ENCODE data around the gene SORCS3.

Gene SORCS3

GRCh38 chr10:105197598-105198364 lies 556.7 kb downstream of the SORCS3 start:
- no peak for DNase-seq

- no peak for DNase-seq
Observed at GRCh38 chr10:105206616-105207015, 565.5 kb downstream of the SORCS3 start.

- DNase-seq, result no peak
Observed at GRCh38 chr10:105207476-105207995, 566.4 kb downstream of the SORCS3 start.

- no peak for DNase-seq
Observed at GRCh38 chr10:105210546-105210945, 569.5 kb downstream of the SORCS3 start.

- no peak for DNase-seq
Observed at GRCh38 chr10:105237685-105238084, 596.6 kb downstream of the SORCS3 start.

GRCh38 chr10:105239311-105240219 lies 598.5 kb downstream of the SORCS3 start:
- no peak for DNase-seq

GRCh38 chr10:105241254-105241653 lies 600.2 kb downstream of the SORCS3 start:
- DNase-seq, result no peak

GRCh38 chr10:105243381-105243780 lies 602.3 kb downstream of the SORCS3 start:
- DNase-seq, result no peak

- no peak for DNase-seq
Observed at GRCh38 chr10:105243825-105244224, 602.7 kb downstream of the SORCS3 start.

- DNase-seq, result no peak
Observed at GRCh38 chr10:105247831-105248499, 606.9 kb downstream of the SORCS3 start.

- DNase-seq, result no peak
Observed at GRCh38 chr10:105252911-105253310, 611.8 kb downstream of the SORCS3 start.

- no peak for DNase-seq
Observed at GRCh38 chr10:105253515-105254212, 612.6 kb downstream of the SORCS3 start.

- DNase-seq, result no peak
Observed at GRCh38 chr10:105258036-105258673, 617.1 kb downstream of the SORCS3 start.

- DNase-seq, result no peak
Observed at GRCh38 chr10:105258674-105259065, 617.6 kb downstream of the SORCS3 start.

- DNase-seq, result no peak
Observed at GRCh38 chr10:105259201-105259600, 618.1 kb downstream of the SORCS3 start.

GRCh38 chr10:105262666-105263065 lies 621.6 kb downstream of the SORCS3 start:
- DNase-seq, result no peak

- no peak for DNase-seq
Observed at GRCh38 chr10:105266966-105267539, 626.0 kb downstream of the SORCS3 start.

GRCh38 chr10:105268961-105269360 lies 627.9 kb downstream of the SORCS3 start:
- no peak for DNase-seq

- DNase-seq, result no peak
Observed at GRCh38 chr10:105269689-105270088, 628.6 kb downstream of the SORCS3 start.

GRCh38 chr10:105274556-105275070 lies 633.5 kb downstream of the SORCS3 start:
- no peak for DNase-seq

GRCh38 chr10:105278439-105278838 lies 637.3 kb downstream of the SORCS3 start:
- DNase-seq, result no peak

All from suppressor macrophage treated with lipopolysaccharide for 4 hours (primary cell).